Measurements from ENCODE around the gene DNM2.

The DNM2 gene

GRCh38 chr19:10820173-10820572 lies 102.3 kb downstream of the DNM2 start:
- Histone ChIP-seq H3K4me3 (IDR thresholded peaks at IDR 0.05; ENCODE audit: insufficient read depth, low read depth, low read length) (no peak overlapping the region), H3K79me2 (ENCODE audit: insufficient read depth, low read depth) (no peaks in the 10 kb centered on the region), H3K27ac (no peak overlapping the region), H3K27me3 (ENCODE audit: insufficient read depth, low read depth) (no peaks in the 10 kb centered on the region), H3K4me2 (no peak overlapping the region), H2AFZ (ENCODE audit: low read depth) (no peak overlapping the region), H4K20me1 (ENCODE audit: insufficient read depth) (no peaks in the 10 kb centered on the region), H3K4me1 (ENCODE audit: low read depth, poor library complexity, severe bottlenecking) (no peaks in the 10 kb centered on the region), H3K36me3 (ENCODE audit: insufficient read depth) (no peaks in the 10 kb centered on the region), H3K9ac (no peak overlapping the region)
- peak; percentile 38 for TF ChIP-seq CTCF (conservative IDR thresholded peaks at IDR 0.05; ENCODE audit: low read depth, low read length)

- H3K4me1 ChIP-seq (ENCODE audit: low read depth, poor library complexity, severe bottlenecking) = no peaks in the 10 kb centered on the region
- no peak overlapping the region for H3K27ac ChIP-seq
- no peak for TF ChIP-seq CTCF (conservative IDR thresholded peaks at IDR 0.05; ENCODE audit: low read depth, low read length)
- no peak overlapping the region for H3K4me2 ChIP-seq
- no peak overlapping the region for H2AFZ ChIP-seq (ENCODE audit: low read depth)
- H4K20me1 ChIP-seq (ENCODE audit: insufficient read depth) = no peaks in the 10 kb centered on the region
- no peak overlapping the region for H3K4me3 ChIP-seq (IDR thresholded peaks at IDR 0.05; ENCODE audit: insufficient read depth, low read depth, low read length)
- no peaks in the 10 kb centered on the region for H3K36me3 ChIP-seq (ENCODE audit: insufficient read depth)
- H3K79me2 ChIP-seq (ENCODE audit: insufficient read depth, low read depth) = no peaks in the 10 kb centered on the region
- H3K9ac ChIP-seq = no peak overlapping the region
- H3K27me3 ChIP-seq (ENCODE audit: insufficient read depth, low read depth) = no peaks in the 10 kb centered on the region
Measured at GRCh38 chr19:10823690-10824089, 105.8 kb downstream of the DNM2 start.

GRCh38 chr19:10826231-10826630 lies 108.4 kb downstream of the DNM2 start:
- no peak for TF ChIP-seq CTCF (conservative IDR thresholded peaks at IDR 0.05; ENCODE audit: low read depth, low read length)
- H3K4me3 ChIP-seq (IDR thresholded peaks at IDR 0.05; ENCODE audit: insufficient read depth, low read depth, low read length) = no peak overlapping the region
- H3K79me2 ChIP-seq (ENCODE audit: insufficient read depth, low read depth) = no peaks in the 10 kb centered on the region
- H2AFZ ChIP-seq (ENCODE audit: low read depth) = no peak overlapping the region
- no peak overlapping the region for H3K27ac ChIP-seq
- H3K27me3 ChIP-seq (ENCODE audit: insufficient read depth, low read depth) = no peaks in the 10 kb centered on the region
- H3K4me2 ChIP-seq = no peak overlapping the region
- no peaks in the 10 kb centered on the region for H4K20me1 ChIP-seq (ENCODE audit: insufficient read depth)
- H3K9ac ChIP-seq = no peak overlapping the region
- H3K36me3 ChIP-seq (ENCODE audit: insufficient read depth) = no peaks in the 10 kb centered on the region
- H3K4me1 ChIP-seq (ENCODE audit: low read depth, poor library complexity, severe bottlenecking) = no peaks in the 10 kb centered on the region

GRCh38 chr19:10826846-10827245 lies 109.0 kb downstream of the DNM2 start:
- no peaks in the 10 kb centered on the region for H3K79me2 ChIP-seq (ENCODE audit: insufficient read depth, low read depth)
- H3K4me2 ChIP-seq = no peak overlapping the region
- no peak overlapping the region for H3K4me3 ChIP-seq (IDR thresholded peaks at IDR 0.05; ENCODE audit: insufficient read depth, low read depth, low read length)
- H3K4me1 ChIP-seq (ENCODE audit: low read depth, poor library complexity, severe bottlenecking) = no peaks in the 10 kb centered on the region
- no peak for TF ChIP-seq CTCF (conservative IDR thresholded peaks at IDR 0.05; ENCODE audit: low read depth, low read length)
- no peaks in the 10 kb centered on the region for H4K20me1 ChIP-seq (ENCODE audit: insufficient read depth)
- H2AFZ ChIP-seq (ENCODE audit: low read depth) = no peak overlapping the region
- H3K27me3 ChIP-seq (ENCODE audit: insufficient read depth, low read depth) = no peaks in the 10 kb centered on the region
- H3K9ac ChIP-seq = no peak overlapping the region
- no peak overlapping the region for H3K27ac ChIP-seq
- no peaks in the 10 kb centered on the region for H3K36me3 ChIP-seq (ENCODE audit: insufficient read depth)
